Activated B cell treated with CpG ODN at 0.5 μM for 24 hours (primary cell): Measurements from ENCODE around the gene ANAPC5. TPM values are rescaled to one million over a fixed set of nuclear protein-coding genes. Genes with fewer than 3 reads are reported as not detected.

Source experiments
- ATAC-seq: fragments of 200-7000 bp; cut with Tn5 transposase; one replicate; pipeline ENCODE4 v1.10.0; 2021; ENCODE audit warnings: low read depth, mild to moderate bottlenecking, moderate library complexity
- CTCF ChIA-PET: fragments of 350-600 bp; sonication (Branson Sonifier 250); formaldehyde crosslinking; loops from one replicate; lab custom pipeline; 2021; ENCODE audit warnings: antibody characterized with exemption; lab: Charles Lee
- POLR2A ChIA-PET: fragments of 350-600 bp; sonication (Branson Sonifier 250); formaldehyde crosslinking; loops from one replicate; lab custom pipeline; 2021; ENCODE audit warnings: antibody characterized with exemption; lab: Charles Lee
- DNase-seq: peaks from one replicate; pipeline ENCODE4 v3.0.0; 2022
- H3K27ac Mint-ChIP-seq: one replicate; pipeline ENCODE4 v1.8.0; 2020; ENCODE audit warnings: mixed read lengths
- H3K27me3 Mint-ChIP-seq: one replicate; pipeline ENCODE4 v1.8.0; 2021; ENCODE audit warnings: mixed read lengths
- H3K36me3 Mint-ChIP-seq: one replicate; pipeline ENCODE4 v1.8.0; 2021; ENCODE audit warnings: low read depth, mixed read lengths
- H3K4me1 Mint-ChIP-seq: one replicate; pipeline ENCODE4 v1.8.0; 2021; ENCODE audit warnings: mixed read lengths
- H3K4me3 Mint-ChIP-seq: one replicate; pipeline ENCODE4 v1.8.0; 2020; ENCODE audit warnings: mild to moderate bottlenecking, mixed read lengths
- H3K9me3 Mint-ChIP-seq: one replicate; pipeline ENCODE4 v1.8.0; 2020; ENCODE audit warnings: mixed read lengths
- intact Hi-C: fragments of 100-400 bp; cut with micrococcal nuclease; formaldehyde crosslinking; loops from one replicate; pipeline ENCODE4 v1.15.1; 2024
- total RNA-seq: library from RNA; stranded (reverse); gene quantifications from 2 replicates; pipeline ENCODE4 v1.2.3, GENCODE V29; 2022
- TF ChIP-seq, protein P1 (sequence below): fragments of 200-600 bp; IDR thresholded peaks from one replicate; pipeline ENCODE4 v1.8.0; 2022; ENCODE audit warnings: antibody characterized with exemption, mild to moderate bottlenecking

ANAPC5 gene
- total RNA-seq, 1 donor from 2014 or later = 143 TPM

- peak overlapping the region; percentile 96 for H3K4me3 Mint-ChIP-seq
- CTCF ChIA-PET = no interaction called here
- H3K27me3 Mint-ChIP-seq = no peaks in the 10 kb centered on the region
- H3K36me3 Mint-ChIP-seq = peaks cover 19% of the 10 kb centered on the region
- TF ChIP-seq, protein P1, sequence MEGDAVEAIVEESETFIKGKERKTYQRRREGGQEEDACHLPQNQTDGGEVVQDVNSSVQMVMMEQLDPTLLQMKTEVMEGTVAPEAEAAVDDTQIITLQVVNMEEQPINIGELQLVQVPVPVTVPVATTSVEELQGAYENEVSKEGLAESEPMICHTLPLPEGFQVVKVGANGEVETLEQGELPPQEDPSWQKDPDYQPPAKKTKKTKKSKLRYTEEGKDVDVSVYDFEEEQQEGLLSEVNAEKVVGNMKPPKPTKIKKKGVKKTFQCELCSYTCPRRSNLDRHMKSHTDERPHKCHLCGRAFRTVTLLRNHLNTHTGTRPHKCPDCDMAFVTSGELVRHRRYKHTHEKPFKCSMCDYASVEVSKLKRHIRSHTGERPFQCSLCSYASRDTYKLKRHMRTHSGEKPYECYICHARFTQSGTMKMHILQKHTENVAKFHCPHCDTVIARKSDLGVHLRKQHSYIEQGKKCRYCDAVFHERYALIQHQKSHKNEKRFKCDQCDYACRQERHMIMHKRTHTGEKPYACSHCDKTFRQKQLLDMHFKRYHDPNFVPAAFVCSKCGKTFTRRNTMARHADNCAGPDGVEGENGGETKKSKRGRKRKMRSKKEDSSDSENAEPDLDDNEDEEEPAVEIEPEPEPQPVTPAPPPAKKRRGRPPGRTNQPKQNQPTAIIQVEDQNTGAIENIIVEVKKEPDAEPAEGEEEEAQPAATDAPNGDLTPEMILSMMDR = no peak
- intact Hi-C loops = no loop called here
- POLR2A ChIA-PET = interaction anchor here (0.7 to 4.1 kb wide), 2 partner anchors 33 to 46 kb away, joined by 3 to 42 read pairs; partner anchors contain the start of gene ANAPC5
- DNase-seq (no peak), ATAC-seq (no peak)
- no peaks in the 10 kb centered on the region for H3K9me3 Mint-ChIP-seq
- H3K4me1 Mint-ChIP-seq = peaks cover 37% of the 10 kb centered on the region
- no peak overlapping the region for H3K27ac Mint-ChIP-seq
These were observed 46.1 kb upstream of the ANAPC5 start for GRCh38 chr12:121398355-121398754.

DNA sequence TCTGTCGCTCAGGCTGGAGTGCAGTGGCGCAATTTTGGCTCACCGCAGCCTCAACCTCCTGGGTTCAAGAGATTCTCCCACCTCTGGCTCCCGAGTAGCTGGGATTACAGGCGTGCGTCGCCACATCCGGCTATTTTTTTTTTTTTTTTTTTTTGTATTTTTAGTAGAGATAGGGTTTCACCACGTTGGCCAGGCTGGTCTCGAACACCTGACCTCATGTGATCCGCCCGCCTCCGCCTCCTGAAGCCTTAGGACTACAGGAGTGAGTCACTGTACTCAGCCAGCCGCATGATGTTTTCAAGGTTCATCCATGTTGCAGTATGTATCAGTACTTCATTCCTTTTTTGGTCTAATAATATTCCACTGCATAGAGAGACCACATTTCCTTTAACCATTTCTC, 45.3 kb upstream of the ANAPC5 start:
- Mint-ChIP-seq H3K9me3 (no peaks in the 10 kb centered on the region), H3K36me3 (peaks cover 14% of the 10 kb centered on the region), H3K4me3 (no peak overlapping the region), H3K4me1 (peaks cover 32% of the 10 kb centered on the region), H3K27me3 (no peaks in the 10 kb centered on the region), H3K27ac (no peak overlapping the region)
- ATAC-seq (no peak), DNase-seq (no peak)
- ChIA-PET POLR2A (interaction anchor here (0.6 to 0.7 kb wide), 3 partner anchors 34 to 103 kb away, joined by 3 read pairs; no protein-coding TSS in a partner anchor), CTCF (no interaction called here)
- TF ChIP-seq, protein P1 = no peak
- intact Hi-C loops = no loop called here

DNA sequence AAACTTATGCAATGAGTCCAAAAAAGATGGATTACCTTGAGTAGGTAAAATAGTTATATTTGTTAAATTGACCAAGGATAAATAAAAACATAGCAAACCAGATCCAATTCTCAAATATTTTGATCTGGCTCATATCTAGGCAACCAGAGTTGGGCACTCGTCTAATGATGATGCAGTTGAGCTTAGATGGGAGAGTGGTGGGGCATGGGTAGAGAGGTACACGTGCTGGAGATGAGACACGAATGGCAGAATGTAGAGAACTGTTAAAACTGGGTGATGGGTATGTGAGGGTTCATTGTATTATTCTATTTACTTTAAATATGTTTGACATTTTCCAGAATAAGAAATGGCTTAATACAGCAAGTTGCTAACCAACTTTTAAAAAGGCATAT, 40.1 kb upstream of the ANAPC5 start:
- Mint-ChIP-seq H3K4me1 (peaks cover 9% of the 10 kb centered on the region), H3K27ac (no peak overlapping the region), H3K27me3 (no peaks in the 10 kb centered on the region), H3K4me3 (no peak overlapping the region), H3K9me3 (no peaks in the 10 kb centered on the region), H3K36me3 (no peaks in the 10 kb centered on the region)
- DNase-seq (no peak), ATAC-seq (no peak)
- ChIA-PET CTCF (no interaction called here), POLR2A (interaction anchor here (0.7 to 2.4 kb wide), 2 partner anchors 8 to 54 kb away, joined by 5 to 14 read pairs; partner anchors contain the start of gene RNF34)
- TF ChIP-seq, protein P1 = no peak
- intact Hi-C loops = no loop called here

DNA sequence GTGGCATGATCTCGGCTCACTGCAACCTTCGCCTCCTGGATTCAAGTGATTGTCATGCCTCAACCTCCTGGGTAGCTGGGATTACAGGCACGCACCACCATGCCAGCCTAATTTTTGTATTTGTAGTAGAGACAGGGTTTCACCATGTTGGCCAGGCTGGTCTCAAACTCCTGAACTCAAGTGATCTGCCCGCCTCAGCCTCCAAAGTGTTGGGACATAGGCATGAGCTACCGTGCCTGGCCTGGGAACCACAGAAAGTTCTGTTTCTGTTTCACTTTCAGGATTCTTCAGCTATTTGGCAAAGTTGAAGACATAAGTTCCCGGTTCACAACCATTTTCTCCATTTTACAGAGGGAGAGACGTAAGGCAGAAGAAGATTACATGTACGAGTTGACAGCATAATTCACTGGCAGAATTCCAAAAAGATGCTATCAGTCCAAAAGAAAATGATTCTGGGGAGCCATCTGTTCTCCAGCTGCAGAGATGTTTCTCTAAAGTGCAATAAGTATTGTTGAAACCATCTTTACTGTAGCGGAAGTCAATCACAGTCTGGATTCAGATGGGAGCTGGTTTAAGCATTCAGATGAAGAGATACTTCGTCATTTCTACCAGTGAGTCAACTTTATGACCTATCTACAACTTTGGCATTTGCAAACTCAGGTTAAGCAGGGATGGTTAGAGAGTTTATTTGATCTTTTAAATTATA, 39.6 kb upstream of the ANAPC5 start:
- POLR2A ChIA-PET = interaction anchor here (0.6 to 2.4 kb wide), 4 partner anchors 9 to 1135 kb away, joined by 3 to 15 read pairs (median 9); partner anchors contain the start of genes KNTC1, RNF34 and RSRC2
- intact Hi-C loops = no loop called here
- no peaks in the 10 kb centered on the region for H3K27me3 Mint-ChIP-seq
- no peaks in the 10 kb centered on the region for H3K9me3 Mint-ChIP-seq
- no peaks in the 10 kb centered on the region for H3K36me3 Mint-ChIP-seq
- CTCF ChIA-PET = no interaction called here
- peak overlapping the region; percentile 3 for H3K4me3 Mint-ChIP-seq
- peak; percentile 60 for ATAC-seq
- no peak for DNase-seq
- no peak overlapping the region for H3K27ac Mint-ChIP-seq
- H3K4me1 Mint-ChIP-seq = peaks cover 9% of the 10 kb centered on the region
- TF ChIP-seq, protein P1 = no peak

- TF ChIP-seq, protein P1 = no peak
These were observed 38.6 kb upstream of the ANAPC5 start for GRCh38 chr12:121390856-121391255.

More at GRCh38 chr12:121390856-121391255, 38.6 kb upstream of the ANAPC5 start:
- no peak overlapping the region for H3K4me3 Mint-ChIP-seq
- POLR2A ChIA-PET = interaction anchor here (0.7 to 2.4 kb wide), 3 partner anchors 10 to 1136 kb away, joined by 4 to 15 read pairs (median 14); partner anchors contain the start of genes KNTC1, RNF34 and RSRC2
- DNase-seq (no peak), ATAC-seq (no peak)
- CTCF ChIA-PET = no interaction called here
- no peak overlapping the region for H3K27ac Mint-ChIP-seq
- H3K36me3 Mint-ChIP-seq = no peaks in the 10 kb centered on the region
- H3K4me1 Mint-ChIP-seq = peaks cover 9% of the 10 kb centered on the region
- H3K27me3 Mint-ChIP-seq = no peaks in the 10 kb centered on the region
- intact Hi-C loops = no loop called here
- H3K9me3 Mint-ChIP-seq = no peaks in the 10 kb centered on the region
